HepG2 (cell line): Measurements from ENCODE around the gene HEPHL1. TPM values are rescaled to one million over a fixed set of nuclear protein-coding genes. Genes with fewer than 3 reads are reported as not detected.

Experiments
- BCL6 ChIP-seq: IDR thresholded peaks from 2 replicates; pipeline ENCODE4 v1.6.1; 2016; ENCODE audit warnings: missing genetic modification reagents, missing compliant biosample characterization
- HMGA1 ChIP-seq: sonication (generic); formaldehyde crosslinking; conservative IDR thresholded peaks from 2 replicates; pipeline ENCODE4 v1.4.0; 2020; ENCODE audit warnings: missing genetic modification reagents
- HNRNPK ChIP-seq: fragments of 200-400 bp; formaldehyde crosslinking; IDR thresholded peaks from 2 replicates; pipeline ENCODE4 v1.6.1; 2018; ENCODE audit warnings: low read length, low read depth, moderate library complexity, mild to moderate bottlenecking; ENCODE audit not compliant: poor library complexity, severe bottlenecking
- HNRNPL ChIP-seq: fragments of 200-400 bp; formaldehyde crosslinking; IDR thresholded peaks from 2 replicates; pipeline ENCODE4 v1.6.1; 2017; ENCODE audit warnings: mild to moderate bottlenecking, low read depth, low read length
- KAT2B ChIP-seq: fragments of 150-350 bp; IDR thresholded peaks from 2 replicates; pipeline ENCODE4 v1.6.1; 2014; ENCODE audit warnings: low read depth, low read length, borderline replicate concordance
- KIAA2018 ChIP-seq: sonication (generic); formaldehyde crosslinking; IDR thresholded peaks from 2 replicates; pipeline ENCODE4 v1.5.0; 2020; ENCODE audit warnings: mild to moderate bottlenecking, missing genetic modification reagents, borderline replicate concordance
- MAFF ChIP-seq: IDR thresholded peaks from 2 replicates; pipeline ENCODE4 v1.6.1; 2011; ENCODE audit warnings: low read depth, low read length, improper control_type of control experiment
- NRL ChIP-seq: sonication (generic); formaldehyde crosslinking; IDR thresholded peaks from 2 replicates; pipeline ENCODE4 v1.5.0; 2020; ENCODE audit warnings: missing genetic modification reagents, mild to moderate bottlenecking, moderate library complexity, borderline replicate concordance
- PAX8 ChIP-seq: sonication (generic); formaldehyde crosslinking; IDR thresholded peaks from 2 replicates; pipeline ENCODE4 v1.8.0; 2022; ENCODE audit warnings: mild to moderate bottlenecking, missing genetic modification reagents, borderline replicate concordance
- PHF21A ChIP-seq: sonication (generic); formaldehyde crosslinking; IDR thresholded peaks from 2 replicates; pipeline ENCODE4 v1.5.0; 2020; ENCODE audit warnings: mild to moderate bottlenecking, missing genetic modification reagents
- TEF ChIP-seq: sonication (generic); formaldehyde crosslinking; IDR thresholded peaks from 2 replicates; pipeline ENCODE4 v1.5.0; 2020; ENCODE audit warnings: missing genetic modification reagents
- ZBTB33 ChIP-seq: sonication (generic); formaldehyde crosslinking; IDR thresholded peaks from 2 replicates; pipeline ENCODE4 v1.4.0; 2020; ENCODE audit warnings: missing genetic modification reagents
- ZBTB34 ChIP-seq: sonication (generic); formaldehyde crosslinking; IDR thresholded peaks from 2 replicates; pipeline ENCODE4 v1.8.0; 2022; ENCODE audit warnings: mild to moderate bottlenecking, missing genetic modification reagents
- ZNF777 ChIP-seq: sonication (generic); formaldehyde crosslinking; IDR thresholded peaks from 2 replicates; pipeline ENCODE4 v1.4.0; 2020; ENCODE audit warnings: missing genetic modification reagents
- ZZZ3 ChIP-seq: sonication (generic); formaldehyde crosslinking; IDR thresholded peaks from 2 replicates; pipeline ENCODE4 v1.4.0; 2020; ENCODE audit warnings: missing genetic modification reagents, mild to moderate bottlenecking, borderline replicate concordance
- polyA plus RNA-seq, 8 experiments: library from polyadenylated mRNA; depleted of rRNA in 3 of 8; stranded (reverse) in 7 of 8; unstranded in 1 of 8; fragments of >200 nt; fragmentation: Illumina TruSeq in 4 of 8; extraction: Trizol in 4 of 8; gene quantifications; 2 replicates each; pipeline versions ENCODE4 v1.2.1 to v1.2.3, GENCODE V29; 2011 to 2016; ENCODE audit warnings: low read depth in 4 of 8, missing spikeins in 1 of 8, mixed read lengths in 1 of 8; ENCODE audit not compliant: insufficient read depth in 1 of 8
- total RNA-seq, 5 experiments: library from RNA; depleted of rRNA; stranded (reverse); fragments of >200 nt; fragmentation: Illumina TruSeq; extraction: Trizol; gene quantifications; 2 replicates each; pipeline ENCODE4 v1.2.3, GENCODE V29; 2016; ENCODE audit warnings: low read depth in 1 of 5

HEPHL1 gene
- total and polyA plus RNA-seq, 2 of the 13 experiments (the other 11 are each of a cell fraction or from before 2014, with no cell fraction given): 0.04 to 0.05 TPM

- TF ChIP-seq ZBTB33 (CRISPR knock-in tag) (0 out of 2 replicates have a peak, but pooled peaks have one; percentile 3), PAX8 (CRISPR knock-in tag) (no peak), MAFF (no peak), PHF21A (no peak; the same call in 1 of the 2 replicates), TEF (CRISPR knock-in tag) (no peak), ZBTB34 (CRISPR knock-in tag) (no peak), HMGA1 (no peak), KIAA2018 (CRISPR knock-in tag) (0 out of 2 replicates have a peak, but pooled peaks have one; percentile 82), BCL6 (no peak), HNRNPK (peak; percentile 61), NRL (CRISPR knock-in tag) (0 out of 2 replicates have a peak, but pooled peaks have one; percentile 44), ZZZ3 (CRISPR knock-in tag) (no peak), KAT2B (no peak), HNRNPL (0 out of 2 replicates have a peak, but pooled peaks have one; percentile 20), ZNF777 (CRISPR knock-in tag) (peak; percentile 35)
Observed at GRCh38 chr11:94128746-94129511, 107.8 kb downstream of the HEPHL1 start, which contains the start of gene PANX1 (continued).
